ENCODE results near the gene SETBP1.

Gene SETBP1

DNA sequence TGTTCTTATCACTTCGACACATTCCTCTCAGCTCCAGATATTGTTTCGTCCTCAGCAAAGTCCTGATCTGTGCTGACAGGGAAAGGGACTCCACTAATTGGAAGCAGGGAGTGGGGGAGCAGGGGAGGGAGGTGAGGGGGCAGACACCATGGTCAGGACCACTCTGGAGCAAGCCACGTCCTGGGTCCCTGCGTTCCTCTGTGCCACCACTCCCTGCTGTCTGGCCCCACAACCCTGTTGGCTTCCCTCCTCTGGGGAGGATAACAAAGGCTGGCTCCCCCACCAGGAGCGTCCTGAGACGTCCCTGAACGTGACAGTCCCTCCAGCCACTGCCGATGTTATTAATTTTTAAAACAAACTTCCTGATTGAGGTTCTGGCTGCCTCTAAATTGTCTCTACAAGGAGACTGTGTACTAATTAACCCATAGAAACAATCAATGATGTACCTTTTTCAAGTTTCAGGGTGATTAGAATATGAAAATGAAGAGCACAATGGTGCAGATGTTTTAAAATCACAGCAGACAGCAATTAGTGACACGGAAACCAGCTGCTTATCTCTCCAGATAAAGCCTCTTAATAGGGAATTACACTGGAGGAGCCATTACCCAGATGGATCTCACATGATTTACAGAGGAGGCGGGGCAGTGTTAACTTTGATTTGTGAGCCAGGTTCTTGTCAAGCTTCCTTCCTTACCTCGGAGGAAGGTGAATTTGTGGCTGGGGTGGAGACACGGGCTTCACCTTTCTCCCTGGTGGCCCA lies 257.5 kb downstream of the SETBP1 start:
- DNase-seq (ENCODE audit: low spot score): no peak

- DNase-seq (ENCODE audit: low spot score): no peak
Observed at GRCh38 chr18:44938720-44939665, 258.3 kb downstream of the SETBP1 start.

- DNase-seq (ENCODE audit: low spot score): no peak
Observed at GRCh38 chr18:44941516-44941915, 260.8 kb downstream of the SETBP1 start.

- DNase-seq (ENCODE audit: low spot score): no peak
Observed at GRCh38 chr18:44942073-44942472, 261.4 kb downstream of the SETBP1 start.

GRCh38 chr18:44943311-44943881 lies 262.7 kb downstream of the SETBP1 start:
- no peak for DNase-seq (ENCODE audit: low spot score)

DNA sequence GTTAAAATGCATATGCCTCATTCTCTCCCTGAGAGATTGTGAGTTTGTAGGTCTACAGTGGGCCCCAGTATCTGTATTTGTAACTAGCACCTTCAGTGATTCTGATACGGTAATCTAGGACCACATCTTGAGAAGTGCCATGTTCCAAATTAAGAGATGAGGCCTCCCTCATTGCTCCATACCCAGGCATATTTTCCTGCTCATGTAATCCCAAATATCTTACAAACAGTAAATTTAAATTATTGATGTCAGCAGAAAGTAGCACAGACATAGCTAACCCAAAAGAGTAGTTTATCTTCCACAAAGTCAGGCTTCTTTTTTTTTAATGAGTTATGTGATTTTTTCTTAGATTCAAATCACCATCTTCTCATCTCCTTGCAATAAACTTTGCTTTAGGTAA lies 263.8 kb downstream of the SETBP1 start:
- DNase-seq (ENCODE audit: low spot score): no peak

DNA sequence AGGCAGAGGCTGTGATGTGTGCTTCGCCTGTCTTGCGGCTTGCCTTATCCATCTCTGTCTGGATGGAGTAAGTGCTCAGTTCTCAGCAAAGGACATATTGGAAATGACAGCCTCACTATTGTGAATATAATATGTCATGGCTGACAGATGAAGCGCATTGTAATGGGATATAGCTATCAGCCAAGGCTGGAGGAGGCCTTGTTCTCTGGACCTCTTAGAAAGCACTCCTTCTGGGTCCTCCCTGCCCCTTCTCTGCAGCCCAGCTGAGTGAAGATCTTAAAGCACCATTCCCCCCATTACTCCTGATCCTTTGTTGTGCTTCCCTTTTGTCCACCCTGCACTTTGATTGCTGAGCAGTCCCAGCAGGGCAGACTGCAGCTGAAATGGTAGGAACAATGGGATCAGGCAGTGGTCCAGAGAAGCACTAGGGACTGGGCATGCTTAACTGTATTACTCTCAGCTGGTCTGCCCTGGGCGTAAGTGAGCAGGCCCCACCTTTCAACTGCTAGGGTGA lies 265.3 kb downstream of the SETBP1 start:
- no peak for DNase-seq (ENCODE audit: low spot score)

GRCh38 chr18:44946529-44947113 lies 265.9 kb downstream of the SETBP1 start:
- no peak for DNase-seq (ENCODE audit: low spot score)

GRCh38 chr18:44949967-44950366 lies 269.3 kb downstream of the SETBP1 start:
- no peak for DNase-seq (ENCODE audit: low spot score)

GRCh38 chr18:44950685-44951195 lies 270.1 kb downstream of the SETBP1 start:
- no peak for DNase-seq (ENCODE audit: low spot score)

GRCh38 chr18:44951748-44952147 lies 271.1 kb downstream of the SETBP1 start:
- DNase-seq (ENCODE audit: low spot score): no peak

DNA sequence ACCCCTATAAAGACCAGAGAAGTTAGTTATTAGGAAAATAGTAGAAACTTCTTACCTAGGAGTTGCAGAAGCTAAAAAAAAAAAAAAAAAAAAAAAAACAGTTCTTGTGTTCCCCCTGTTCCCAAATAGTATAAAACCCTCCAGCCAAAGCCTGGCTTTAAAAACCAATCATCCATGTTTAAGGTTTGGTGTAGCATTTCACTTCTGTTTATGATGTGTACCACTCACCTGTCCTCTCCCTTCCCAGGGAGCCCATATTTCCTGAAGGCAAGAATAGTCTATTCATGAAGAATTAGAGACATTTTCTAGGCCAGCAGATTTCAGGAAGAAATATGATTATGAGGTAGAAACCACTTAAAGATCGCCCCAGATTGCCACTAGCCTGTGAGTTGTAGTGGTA lies 273.6 kb downstream of the SETBP1 start:
- DNase-seq (ENCODE audit: low spot score): no peak

DNA sequence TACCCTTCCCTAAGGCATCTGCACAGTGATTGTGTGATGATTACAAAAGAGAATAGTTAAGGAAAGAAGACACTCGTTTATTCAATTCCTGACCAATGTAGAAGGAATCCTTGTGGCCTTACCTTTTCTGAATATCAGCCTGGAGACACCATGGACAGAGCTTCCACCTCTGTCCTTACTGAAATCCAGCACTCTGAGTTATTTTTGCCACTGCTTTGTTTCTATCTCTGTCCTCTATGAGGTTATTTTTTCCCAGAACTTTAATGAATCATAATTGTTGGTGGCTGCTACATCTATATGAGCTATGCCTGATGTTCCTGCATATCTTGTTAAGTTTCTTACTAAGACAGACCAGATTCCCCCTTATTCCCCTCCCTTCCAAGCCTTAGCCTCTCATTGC lies 275.1 kb downstream of the SETBP1 start:
- DNase-seq (ENCODE audit: low spot score): no peak

DNA sequence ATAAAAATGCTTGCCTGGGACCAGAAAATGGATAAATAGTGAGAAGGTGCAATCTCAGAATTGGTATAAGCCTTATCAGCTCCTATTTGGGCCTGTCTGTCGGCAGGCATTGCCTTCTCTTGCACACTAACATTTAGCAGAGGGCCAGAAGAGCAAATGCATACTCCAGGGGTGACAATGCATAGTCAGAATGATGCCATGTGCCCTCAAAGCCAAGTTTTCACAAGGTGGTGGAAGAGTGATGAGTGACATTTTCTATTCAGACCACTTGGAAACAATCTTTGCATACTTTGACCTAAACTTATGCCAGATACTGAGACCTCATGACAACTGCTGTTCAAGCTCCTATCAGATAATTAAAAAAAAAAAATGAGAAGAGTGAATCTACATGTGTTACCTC lies 276.3 kb downstream of the SETBP1 start:
- no peak for DNase-seq (ENCODE audit: low spot score)

GRCh38 chr18:44957461-44957860 lies 276.8 kb downstream of the SETBP1 start:
- no peak for DNase-seq (ENCODE audit: low spot score)

GRCh38 chr18:44958040-44958439 lies 277.4 kb downstream of the SETBP1 start:
- no peak for DNase-seq (ENCODE audit: low spot score)

DNA sequence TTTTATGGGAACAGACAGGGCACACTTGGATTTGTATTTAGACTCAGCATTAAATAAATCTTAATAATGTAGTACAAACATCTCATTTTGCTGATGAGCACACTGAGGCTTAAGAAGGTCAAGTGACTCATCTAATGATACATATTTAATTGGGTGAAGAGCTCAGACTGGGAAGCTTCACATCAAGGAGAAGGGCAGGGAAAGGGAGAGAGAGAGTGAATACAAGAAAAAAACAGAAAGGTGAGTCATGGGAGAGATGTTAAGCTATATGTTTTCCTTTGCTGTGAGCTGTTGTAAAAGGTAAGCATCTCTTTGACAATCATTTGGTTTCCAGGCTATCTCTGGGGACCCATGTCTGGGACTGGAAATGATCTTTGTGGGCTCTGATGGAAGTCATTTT lies 277.8 kb downstream of the SETBP1 start:
- no peak for DNase-seq (ENCODE audit: low spot score)

DNA sequence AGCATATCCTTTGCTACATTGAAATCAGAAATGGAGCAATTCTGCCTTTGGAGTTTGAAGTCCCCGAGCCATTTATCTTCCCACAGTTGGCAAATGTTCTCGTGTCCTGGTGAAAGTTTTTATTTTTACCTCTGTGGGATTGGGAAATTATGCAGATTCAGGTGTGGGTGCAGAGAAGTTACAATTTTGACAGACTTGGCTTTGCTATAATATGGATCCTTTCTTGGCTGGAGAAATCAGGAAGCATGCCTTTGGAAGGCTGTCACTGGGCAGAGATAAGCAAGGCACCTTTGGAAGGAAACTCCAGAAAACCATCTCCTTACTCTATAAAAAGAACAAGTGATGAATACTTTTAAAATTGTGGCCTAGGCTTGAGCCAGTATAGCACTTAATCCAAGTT lies 278.3 kb downstream of the SETBP1 start:
- DNase-seq (ENCODE audit: low spot score): no peak

DNA sequence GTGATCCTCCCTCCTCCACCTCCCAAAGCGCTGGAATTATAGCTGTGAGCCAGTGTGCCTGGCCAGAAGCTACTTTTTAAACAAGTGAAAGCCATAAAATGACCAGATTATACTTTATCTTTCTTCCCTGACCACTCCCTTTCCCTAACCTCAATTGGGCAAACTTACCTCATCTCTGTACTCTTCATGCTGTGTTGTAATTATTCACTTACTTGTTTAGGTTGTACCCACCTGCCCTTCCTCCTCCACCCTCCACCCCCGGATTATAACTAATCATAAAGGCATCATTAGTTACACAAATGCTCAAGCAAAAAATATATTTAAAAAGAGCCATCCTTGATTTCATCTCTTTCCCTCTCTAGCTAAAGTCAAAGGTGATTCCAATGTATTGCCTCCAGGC lies 279.9 kb downstream of the SETBP1 start:
- no peak for DNase-seq (ENCODE audit: low spot score)

GRCh38 chr18:44961288-44961995 lies 280.8 kb downstream of the SETBP1 start:
- no peak for DNase-seq (ENCODE audit: low spot score)

GRCh38 chr18:44967599-44967998 lies 286.9 kb downstream of the SETBP1 start:
- DNase-seq (ENCODE audit: low spot score): no peak

Measured in hematopoietic multipotent progenitor cell treated with erythropoietin and hydrocortisone succinate and interleukin-3 and kit ligand, for 15 days (in vitro differentiated cells).